PC-9 (cell line): ENCODE measurements around the gene CHD1.

Experiments used
- CTCF ChIP-seq: fragments of 200-600 bp; sonication (generic); conservative IDR thresholded peaks from 2 replicates; pipeline ENCODE4 v1.6.1; 2017; ENCODE audit warnings: mixed run types, antibody characterized with exemption, mild to moderate bottlenecking, moderate library complexity
- EZH2 ChIP-seq: fragments of 200-600 bp; sonication (generic); IDR thresholded peaks from 2 replicates; pipeline ENCODE4 v1.8.0; 2017; ENCODE audit warnings: antibody characterized with exemption, low read depth

DNA sequence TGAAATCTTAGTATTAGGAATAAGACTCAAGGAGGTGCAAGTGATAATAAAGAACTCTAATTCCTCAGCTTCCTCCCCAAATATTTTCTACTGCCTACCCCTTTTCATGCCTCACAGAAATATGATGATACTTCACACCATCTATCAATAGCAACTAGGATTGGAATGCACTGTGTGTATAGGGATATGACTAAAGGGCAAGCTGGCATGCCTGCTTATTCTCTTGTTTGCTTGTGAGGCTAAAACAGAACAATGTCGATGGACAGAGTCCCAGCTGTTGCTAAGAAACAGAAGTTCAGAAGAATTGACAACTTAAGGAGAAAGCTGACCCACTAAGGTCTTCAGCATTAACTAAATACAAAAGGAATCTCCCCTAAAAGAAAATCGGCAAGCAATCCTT, 9.7 kb upstream of the CHD1 start:
- TF ChIP-seq CTCF (no peak), EZH2 (no peak)
